Measurements from ENCODE around the gene GLIPR1L1.

GRCh38 chr12:75409830-75410229 is 75.4 kb downstream of the GLIPR1L1 start:
- TF ChIP-seq, protein P1, sequence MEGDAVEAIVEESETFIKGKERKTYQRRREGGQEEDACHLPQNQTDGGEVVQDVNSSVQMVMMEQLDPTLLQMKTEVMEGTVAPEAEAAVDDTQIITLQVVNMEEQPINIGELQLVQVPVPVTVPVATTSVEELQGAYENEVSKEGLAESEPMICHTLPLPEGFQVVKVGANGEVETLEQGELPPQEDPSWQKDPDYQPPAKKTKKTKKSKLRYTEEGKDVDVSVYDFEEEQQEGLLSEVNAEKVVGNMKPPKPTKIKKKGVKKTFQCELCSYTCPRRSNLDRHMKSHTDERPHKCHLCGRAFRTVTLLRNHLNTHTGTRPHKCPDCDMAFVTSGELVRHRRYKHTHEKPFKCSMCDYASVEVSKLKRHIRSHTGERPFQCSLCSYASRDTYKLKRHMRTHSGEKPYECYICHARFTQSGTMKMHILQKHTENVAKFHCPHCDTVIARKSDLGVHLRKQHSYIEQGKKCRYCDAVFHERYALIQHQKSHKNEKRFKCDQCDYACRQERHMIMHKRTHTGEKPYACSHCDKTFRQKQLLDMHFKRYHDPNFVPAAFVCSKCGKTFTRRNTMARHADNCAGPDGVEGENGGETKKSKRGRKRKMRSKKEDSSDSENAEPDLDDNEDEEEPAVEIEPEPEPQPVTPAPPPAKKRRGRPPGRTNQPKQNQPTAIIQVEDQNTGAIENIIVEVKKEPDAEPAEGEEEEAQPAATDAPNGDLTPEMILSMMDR (conservative IDR thresholded peaks at IDR 0.05; ENCODE audit: low read length): no peak
- TF ChIP-seq EZH2phosphoT487 (IDR thresholded peaks at IDR 0.05; ENCODE audit: borderline replicate concordance): no peak

Data from Loucy (cell line).